GM18499 (cell line): ENCODE results near the gene ABCA3.

Experiments used
- ATAC-seq: cut with Tn5 transposase; IDR thresholded peaks from one replicate; pipeline ENCODE4 v1.9.1; 2021; ENCODE audit warnings: moderate number of reproducible peaks; ENCODE audit not compliant: insufficient read depth, unreplicated experiment

The ABCA3 gene

GRCh38 chr16:2323701-2324100 is 16.8 kb downstream of the ABCA3 start:
- no peak for ATAC-seq

GRCh38 chr16:2319606-2320005 is 20.9 kb downstream of the ABCA3 start:
- ATAC-seq = no peak

GRCh38 chr16:2317231-2318020 is 23.1 kb downstream of the ABCA3 start:
- ATAC-seq = no peak

GRCh38 chr16:2308089-2308962 is 32.2 kb downstream of the ABCA3 start:
- no peak for ATAC-seq

- ATAC-seq = no peak
Observed at GRCh38 chr16:2299915-2300192, 40.7 kb downstream of the ABCA3 start.

- no peak for ATAC-seq
Observed at GRCh38 chr16:2299121-2299914, 41.2 kb downstream of the ABCA3 start.

GRCh38 chr16:2298621-2299020 is 41.9 kb downstream of the ABCA3 start:
- no peak for ATAC-seq

GRCh38 chr16:2297506-2297860 is 43.0 kb downstream of the ABCA3 start:
- no peak for ATAC-seq

GRCh38 chr16:2296661-2297505 is 43.6 kb downstream of the ABCA3 start:
- ATAC-seq = no peak

- ATAC-seq = no peak
Observed at GRCh38 chr16:2295056-2295798, 45.3 kb downstream of the ABCA3 start.

- ATAC-seq = no peak
Observed at GRCh38 chr16:2292221-2292620, 48.3 kb downstream of the ABCA3 start.

GRCh38 chr16:2289282-2289681 is 51.2 kb downstream of the ABCA3 start:
- no peak for ATAC-seq

- no peak for ATAC-seq
Observed at GRCh38 chr16:2288726-2289125, 51.8 kb downstream of the ABCA3 start.

- no peak for ATAC-seq
Observed at GRCh38 chr16:2287916-2288547, 52.5 kb downstream of the ABCA3 start.

- ATAC-seq = no peak
Observed at GRCh38 chr16:2286550-2286949, 54.0 kb downstream of the ABCA3 start.

GRCh38 chr16:2285731-2286191 is 54.8 kb downstream of the ABCA3 start:
- ATAC-seq = no peak

- ATAC-seq = no peak
Observed at GRCh38 chr16:2284797-2285576, 55.5 kb downstream of the ABCA3 start.
